GM21423 (cell line): ENCODE results near the gene TUBGCP3.
"Not testable (repeated sequence)": the region's sequence is repeated elsewhere in the genome, so short reads cannot be mapped to it uniquely, and the experiment has no call there.

Experiments
- ATAC-seq: cut with Tn5 transposase; IDR thresholded peaks from one replicate; pipeline ENCODE4 v1.9.1; 2021; ENCODE audit warnings: mild to moderate bottlenecking, moderate library complexity; ENCODE audit not compliant: unreplicated experiment

TUBGCP3 gene

GRCh38 chr13:112587764-112588489 lies at the start of gene TUBGCP3:
Gene TUBGCP3 (minus strand): TSS chr13:112588153. CDS start chr13:112587980, 173 bp downstream.
- peak; percentile 68 for ATAC-seq

- ATAC-seq = no peak
Observed at GRCh38 chr13:112637017-112637801, 49.3 kb upstream of the TUBGCP3 start.

- no peak for ATAC-seq
Observed at GRCh38 chr13:112636401-112636975, 48.5 kb upstream of the TUBGCP3 start.

GRCh38 chr13:112635323-112635722 lies 47.4 kb upstream of the TUBGCP3 start:
- no peak for ATAC-seq

GRCh38 chr13:112634102-112634501 lies 46.1 kb upstream of the TUBGCP3 start:
- no peak for ATAC-seq

- not testable (repeated sequence) for ATAC-seq
Observed at GRCh38 chr13:112630226-112630625, 42.3 kb upstream of the TUBGCP3 start.

GRCh38 chr13:112629161-112629560 lies 41.2 kb upstream of the TUBGCP3 start:
- ATAC-seq = no peak

GRCh38 chr13:112627613-112628012 lies 39.7 kb upstream of the TUBGCP3 start:
- ATAC-seq = not testable (repeated sequence)

- ATAC-seq = no peak
Observed at GRCh38 chr13:112627161-112627560, 39.2 kb upstream of the TUBGCP3 start.

- ATAC-seq = no peak
Observed at GRCh38 chr13:112626761-112627160, 38.8 kb upstream of the TUBGCP3 start.

- ATAC-seq = no peak
Observed at GRCh38 chr13:112626124-112626523, 38.2 kb upstream of the TUBGCP3 start.

- ATAC-seq = no peak
Observed at GRCh38 chr13:112625698-112626097, 37.7 kb upstream of the TUBGCP3 start.

GRCh38 chr13:112624602-112625430 lies 36.9 kb upstream of the TUBGCP3 start:
- ATAC-seq = no peak

GRCh38 chr13:112624040-112624439 lies 36.1 kb upstream of the TUBGCP3 start:
- ATAC-seq = no peak

GRCh38 chr13:112623051-112623711 lies 35.2 kb upstream of the TUBGCP3 start:
- no peak for ATAC-seq

GRCh38 chr13:112622375-112622774 lies 34.4 kb upstream of the TUBGCP3 start:
- no peak for ATAC-seq

GRCh38 chr13:112619730-112620631 lies 32.0 kb upstream of the TUBGCP3 start:
- no peak for ATAC-seq

GRCh38 chr13:112618501-112618900 lies 30.5 kb upstream of the TUBGCP3 start:
- no peak for ATAC-seq

GRCh38 chr13:112617754-112618375 lies 29.9 kb upstream of the TUBGCP3 start:
- no peak for ATAC-seq
